ENCODE results near the gene CFAP70. TPM values are rescaled to one million over a fixed set of nuclear protein-coding genes. Genes with fewer than 3 reads are reported as not detected.

CFAP70 gene
- total RNA-seq, 2 donors from 2014 or later, result 0.71 to 1.1 TPM

DNA sequence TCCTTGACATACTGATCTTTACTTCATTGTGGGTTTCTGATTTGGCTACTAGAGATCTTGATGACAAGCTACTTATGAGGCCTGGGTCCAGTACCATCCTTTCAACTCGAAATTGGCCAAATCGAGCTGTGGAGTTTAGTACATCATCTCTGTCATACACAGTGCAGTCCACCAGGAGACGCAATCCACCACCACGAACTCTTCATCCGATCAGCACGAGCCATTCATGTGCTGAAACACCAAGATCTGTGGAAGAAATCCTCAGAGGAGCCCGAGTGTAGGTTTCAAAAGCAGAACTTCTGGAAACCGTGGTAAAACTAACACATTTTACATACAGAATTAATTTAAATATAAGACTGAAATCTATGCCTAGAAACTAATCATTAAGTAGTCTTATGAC is 125.8 kb downstream of the CFAP70 start:
- peaks cover 28% of the 10 kb centered on the region for H3K36me3 ChIP-seq
- TF ChIP-seq, protein P1, sequence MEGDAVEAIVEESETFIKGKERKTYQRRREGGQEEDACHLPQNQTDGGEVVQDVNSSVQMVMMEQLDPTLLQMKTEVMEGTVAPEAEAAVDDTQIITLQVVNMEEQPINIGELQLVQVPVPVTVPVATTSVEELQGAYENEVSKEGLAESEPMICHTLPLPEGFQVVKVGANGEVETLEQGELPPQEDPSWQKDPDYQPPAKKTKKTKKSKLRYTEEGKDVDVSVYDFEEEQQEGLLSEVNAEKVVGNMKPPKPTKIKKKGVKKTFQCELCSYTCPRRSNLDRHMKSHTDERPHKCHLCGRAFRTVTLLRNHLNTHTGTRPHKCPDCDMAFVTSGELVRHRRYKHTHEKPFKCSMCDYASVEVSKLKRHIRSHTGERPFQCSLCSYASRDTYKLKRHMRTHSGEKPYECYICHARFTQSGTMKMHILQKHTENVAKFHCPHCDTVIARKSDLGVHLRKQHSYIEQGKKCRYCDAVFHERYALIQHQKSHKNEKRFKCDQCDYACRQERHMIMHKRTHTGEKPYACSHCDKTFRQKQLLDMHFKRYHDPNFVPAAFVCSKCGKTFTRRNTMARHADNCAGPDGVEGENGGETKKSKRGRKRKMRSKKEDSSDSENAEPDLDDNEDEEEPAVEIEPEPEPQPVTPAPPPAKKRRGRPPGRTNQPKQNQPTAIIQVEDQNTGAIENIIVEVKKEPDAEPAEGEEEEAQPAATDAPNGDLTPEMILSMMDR (IDR thresholded peaks at IDR 0.05), result no peak

DNA sequence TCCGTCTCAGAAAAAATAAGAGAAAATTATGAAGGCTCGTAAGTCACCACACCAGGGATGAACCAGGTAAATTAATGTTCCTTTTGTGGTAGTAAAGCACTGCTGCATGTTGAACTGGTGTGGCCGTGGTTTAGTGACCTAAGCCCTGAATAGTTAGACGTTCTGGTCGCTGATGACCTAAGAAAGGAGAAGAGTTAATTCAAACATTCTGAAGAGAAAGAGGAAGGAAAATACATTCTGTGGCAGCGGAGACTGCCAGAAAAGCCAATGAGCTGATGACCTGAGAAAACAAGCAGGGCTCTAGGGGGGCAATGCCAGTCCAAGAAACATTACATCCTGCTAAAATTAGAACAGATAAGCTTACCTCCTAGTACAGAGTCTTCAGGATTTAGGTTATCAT is 129.1 kb downstream of the CFAP70 start:
- TF ChIP-seq, protein P1 (IDR thresholded peaks at IDR 0.05), result no peak
- Histone ChIP-seq H3K36me3 (peaks cover 21% of the 10 kb centered on the region), H3K27me3 (no peaks in the 10 kb centered on the region), H3K4me1 (no peaks in the 10 kb centered on the region), H3K4me3 (no peak overlapping the region), H3K27ac (no peak overlapping the region), H3K9me3 (no peaks in the 10 kb centered on the region)
- DNase-seq (ENCODE audit: low spot score), result no peak

More for the DNA sequence above, 125.8 kb downstream of the CFAP70 start:
- no peak overlapping the region for H3K4me3 ChIP-seq
- no peaks in the 10 kb centered on the region for H3K27me3 ChIP-seq
- no peak for DNase-seq (ENCODE audit: low spot score)
- peak overlapping the region in 1 of 2 donors; percentile 63 for H3K27ac ChIP-seq
- H3K9me3 ChIP-seq, result no peaks in the 10 kb centered on the region
- H3K4me1 ChIP-seq, result no peaks in the 10 kb centered on the region

DNA sequence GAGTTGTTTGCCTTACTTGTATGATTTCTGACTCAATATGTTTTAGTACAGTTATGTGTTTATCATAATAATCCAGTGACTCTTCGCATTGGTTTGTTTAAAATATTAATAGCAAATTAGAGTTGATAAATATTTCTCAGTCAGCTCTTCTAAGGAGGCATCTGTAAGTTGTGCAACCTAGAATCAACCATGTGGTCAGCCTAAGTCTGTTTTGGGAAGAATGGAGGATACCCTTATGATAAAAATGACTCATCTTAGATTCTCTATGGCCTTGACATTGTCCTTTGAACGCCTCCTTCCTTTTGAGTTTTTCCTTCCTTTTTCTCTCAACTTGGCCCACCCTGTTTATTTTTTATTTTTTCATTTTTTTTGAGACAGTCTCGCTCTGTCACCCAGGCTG is 130.4 kb downstream of the CFAP70 start:
- no peak for DNase-seq (ENCODE audit: low spot score)
- H3K27ac ChIP-seq, result no peak overlapping the region
- TF ChIP-seq, protein P1 (IDR thresholded peaks at IDR 0.05), result no peak
- no peaks in the 10 kb centered on the region for H3K9me3 ChIP-seq
- H3K4me3 ChIP-seq, result no peak overlapping the region
- H3K27me3 ChIP-seq, result no peaks in the 10 kb centered on the region
- H3K4me1 ChIP-seq, result no peaks in the 10 kb centered on the region
- peaks cover 16% of the 10 kb centered on the region for H3K36me3 ChIP-seq

DNA sequence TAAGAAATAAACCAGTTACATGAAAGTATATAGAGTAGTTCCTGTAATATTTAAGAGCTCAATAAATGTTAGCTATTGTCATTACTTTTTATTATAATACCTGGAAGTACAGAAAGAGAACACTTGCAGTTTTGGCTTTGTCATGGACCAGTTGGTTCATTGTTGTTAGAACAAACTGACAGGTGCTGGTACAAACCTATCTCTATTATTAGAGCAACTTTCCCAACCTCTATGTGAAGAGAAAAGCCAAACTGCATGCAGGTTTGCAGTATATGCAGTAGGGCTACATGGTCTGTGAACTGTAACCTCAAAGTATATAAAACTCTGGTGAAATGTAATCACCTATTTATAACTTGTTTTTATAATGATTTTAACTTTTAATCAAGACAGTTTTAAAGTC is 132.0 kb downstream of the CFAP70 start:
- no peak for DNase-seq (ENCODE audit: low spot score)
- no peaks in the 10 kb centered on the region for H3K27me3 ChIP-seq
- no peak overlapping the region for H3K27ac ChIP-seq
- TF ChIP-seq, protein P1 (IDR thresholded peaks at IDR 0.05), result no peak
- no peak overlapping the region for H3K4me3 ChIP-seq
- peaks cover 12% of the 10 kb centered on the region for H3K36me3 ChIP-seq
- H3K4me1 ChIP-seq, result no peaks in the 10 kb centered on the region
- no peaks in the 10 kb centered on the region for H3K9me3 ChIP-seq

DNA sequence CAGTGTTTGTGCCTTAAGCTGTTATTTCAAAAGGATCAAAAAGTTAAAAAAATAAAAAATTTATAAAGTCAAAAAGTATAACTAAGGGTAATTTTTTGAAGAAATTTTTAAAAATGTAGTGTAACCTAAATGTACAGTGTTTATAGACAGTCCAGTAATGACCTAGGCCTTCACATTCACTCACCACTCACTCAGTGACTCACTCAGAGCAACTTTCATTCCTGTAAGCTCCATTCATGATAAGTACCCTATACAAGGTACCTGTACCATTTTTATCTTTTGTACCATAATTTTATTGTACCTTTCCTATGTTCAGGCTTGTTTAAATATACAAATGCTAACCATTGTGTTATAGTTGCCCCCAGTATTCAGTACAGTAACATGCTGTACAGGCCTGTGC is 133.1 kb downstream of the CFAP70 start:
- no peaks in the 10 kb centered on the region for H3K4me1 ChIP-seq
- H3K27me3 ChIP-seq, result no peaks in the 10 kb centered on the region
- H3K9me3 ChIP-seq, result no peaks in the 10 kb centered on the region
- DNase-seq (ENCODE audit: low spot score), result no peak
- no peak overlapping the region for H3K27ac ChIP-seq
- TF ChIP-seq, protein P1 (IDR thresholded peaks at IDR 0.05), result no peak
- H3K36me3 ChIP-seq, result peaks cover 8% of the 10 kb centered on the region
- H3K4me3 ChIP-seq, result no peak overlapping the region

- Histone ChIP-seq H3K9me3 (no peaks in the 10 kb centered on the region), H3K27ac (no peak overlapping the region), H3K4me1 (peaks cover 0 to 3% of the 10 kb centered on the region in 2 donors), H3K4me3 (no peak overlapping the region), H3K27me3 (no peaks in the 10 kb centered on the region), H3K36me3 (peaks cover 20% of the 10 kb centered on the region)
- TF ChIP-seq, protein P1 (IDR thresholded peaks at IDR 0.05), result no peak
- no peak for DNase-seq (ENCODE audit: low spot score)
Measured at GRCh38 chr10:73220989-73221388, 137.7 kb downstream of the CFAP70 start.
